HFFc6 (cell line): ENCODE results near the gene COL6A2. TPM values are rescaled to one million over a fixed set of nuclear protein-coding genes. Genes with fewer than 3 reads are reported as not detected.

ENCODE experiments used
- DNase-seq: peaks from one replicate; pipeline ENCODE4 v3.0.0-alpha.2; 2018
- H3K27ac Mint-ChIP-seq: 2 replicates; pipeline ENCODE4 v1.8.0; 2020; ENCODE audit warnings: mild to moderate bottlenecking, mixed read lengths
- H3K27me3 Mint-ChIP-seq: 2 replicates; pipeline ENCODE4 v1.8.0; 2021; ENCODE audit warnings: mild to moderate bottlenecking, moderate library complexity, mixed read lengths; ENCODE audit not compliant: insufficient read depth
- H3K36me3 Mint-ChIP-seq: 2 replicates; pipeline ENCODE4 v1.8.0; 2021; ENCODE audit warnings: low read depth, mixed read lengths
- H3K4me1 Mint-ChIP-seq: 2 replicates; pipeline ENCODE4 v1.8.0; 2020; ENCODE audit warnings: low read depth, mixed read lengths
- H3K4me3 Mint-ChIP-seq: 2 replicates; pipeline ENCODE4 v1.8.0; 2020; ENCODE audit warnings: mild to moderate bottlenecking, moderate library complexity, mixed read lengths
- H3K9me3 Mint-ChIP-seq: 2 replicates; pipeline ENCODE4 v1.8.0; 2020; ENCODE audit warnings: mild to moderate bottlenecking, mixed read lengths
- CTCF ChIP-seq: fragments of 200-600 bp; sonication (generic); IDR thresholded peaks from 2 replicates; pipeline ENCODE4 v1.5.0; 2021; ENCODE audit warnings: antibody characterized with exemption, mild to moderate bottlenecking
- total RNA-seq, 6 experiments: library from RNA; stranded (reverse); fragmentation: NEBNext Ultra II Directional; extraction: Animal tissue kit (Norgen Biotek cat#: 25700); gene quantifications; 2 replicates in 1 of 6; 3 replicates in 5 of 6; pipeline ENCODE4 v1.2.3, GENCODE V29; 2021

The COL6A2 gene
- total RNA-seq, 6 experiments from 2014 or later = 426 to 514 (median 467) TPM

- Mint-ChIP-seq H3K4me1 (peaks cover 23% of the 10 kb centered on the region), H3K27me3 (peaks cover 5% of the 10 kb centered on the region; the same call in 1 of the 2 replicates), H3K4me3 (no peak overlapping the region), H3K27ac (no peak overlapping the region), H3K36me3 (peaks cover 28% of the 10 kb centered on the region), H3K9me3 (peaks cover 31% of the 10 kb centered on the region)
- DNase-seq = no peak
- TF ChIP-seq CTCF = no peak
These were observed 8.6 kb upstream of the COL6A2 start for GRCh38 chr21:46089285-46089684.

- Mint-ChIP-seq H3K9me3 (peaks cover 31% of the 10 kb centered on the region), H3K36me3 (peaks cover 28% of the 10 kb centered on the region), H3K4me1 (peaks cover 23% of the 10 kb centered on the region), H3K27me3 (peaks cover 5% of the 10 kb centered on the region; the same call in 1 of the 2 replicates), H3K4me3 (no peak overlapping the region), H3K27ac (peak overlapping the region; percentile 98)
- no peak for TF ChIP-seq CTCF
- no peak for DNase-seq
These were observed 6.8 kb upstream of the COL6A2 start for GRCh38 chr21:46091118-46091517.

GRCh38 chr21:46091631-46092025 is 6.3 kb upstream of the COL6A2 start:
- H3K36me3 Mint-ChIP-seq = peaks cover 27% of the 10 kb centered on the region
- H3K27me3 Mint-ChIP-seq = peaks cover 5% of the 10 kb centered on the region; the same call in 1 of the 2 replicates
- H3K4me1 Mint-ChIP-seq = peaks cover 23% of the 10 kb centered on the region
- no peak for TF ChIP-seq CTCF
- peaks cover 30% of the 10 kb centered on the region for H3K9me3 Mint-ChIP-seq
- DNase-seq = no peak
- peak overlapping the region; percentile 86 for H3K4me3 Mint-ChIP-seq
- peak overlapping the region; percentile 98 for H3K27ac Mint-ChIP-seq

- Mint-ChIP-seq H3K4me1 (peaks cover 29% of the 10 kb centered on the region), H3K27me3 (peaks cover 5% of the 10 kb centered on the region; the same call in 1 of the 2 replicates), H3K4me3 (peak overlapping the region; percentile 86), H3K27ac (peak overlapping the region; percentile 98), H3K9me3 (peaks cover 25% of the 10 kb centered on the region), H3K36me3 (peaks cover 22% of the 10 kb centered on the region)
- DNase-seq = peak; percentile 97
- TF ChIP-seq CTCF = no peak
These were observed 5.7 kb upstream of the COL6A2 start for GRCh38 chr21:46092026-46092764.

- Mint-ChIP-seq H3K9me3 (peaks cover 24% of the 10 kb centered on the region), H3K27ac (peak overlapping the region; percentile 98), H3K4me1 (peaks cover 29% of the 10 kb centered on the region), H3K4me3 (peak overlapping the region; percentile 86), H3K27me3 (peaks cover 5% of the 10 kb centered on the region; the same call in 1 of the 2 replicates), H3K36me3 (peaks cover 21% of the 10 kb centered on the region)
- TF ChIP-seq CTCF = 0 out of 2 replicates have a peak, but pooled peaks have one; percentile 25
- no peak for DNase-seq
These were observed 4.9 kb upstream of the COL6A2 start for GRCh38 chr21:46092811-46093667.
